Large intestine (tissue), 12 donors: ENCODE measurements around the gene KRCC1. TPM values are rescaled to one million over a fixed set of nuclear protein-coding genes. Genes with fewer than 3 reads are reported as not detected.

Source experiments
- DNase-seq, 2 donors: peaks; one replicate each; pipeline versions ENCODE4 v3.0.0 to v3.0.0-alpha.2; 2013
- H3K27ac ChIP-seq: one replicate; pipeline ENCODE4 v1.5.1; 2013; ENCODE audit warnings: low read length
- H3K27me3 ChIP-seq: 2 replicates; pipeline ENCODE4 v1.6.1; 2013; ENCODE audit warnings: low read length; ENCODE audit not compliant: control insufficient read depth, insufficient read depth
- H3K36me3 ChIP-seq: 2 replicates; pipeline ENCODE4 v1.6.1; 2013; ENCODE audit warnings: low read length; ENCODE audit not compliant: control insufficient read depth, insufficient read depth
- H3K4me1 ChIP-seq: one replicate; pipeline ENCODE4 v1.6.1; 2013; ENCODE audit warnings: low read length; ENCODE audit not compliant: control insufficient read depth, insufficient read depth
- H3K4me3 ChIP-seq: one replicate; pipeline ENCODE4 v1.5.1; 2013; ENCODE audit warnings: low read length
- H3K9me3 ChIP-seq: one replicate; pipeline ENCODE4 v1.6.1; 2013; ENCODE audit warnings: mild to moderate bottlenecking, low read depth, low read length, moderate library complexity; ENCODE audit not compliant: control insufficient read depth
- WGBS: methylation state at CpG from one replicate; pipeline ENCODE4 v1.1.5; 2013; ENCODE audit warnings: low lambda C conversion rate; ENCODE audit not compliant: insufficient coverage; 5-methylcytosine and 5-hydroxymethylcytosine counted together
- long read RNA-seq, 11 donors: transcript quantifications; one replicate each; lab custom pipeline, GENCODE V29; 2026
- polyA plus RNA-seq: library from polyadenylated mRNA; unstranded; fragments of 120-200 nt; gene quantifications from one replicate; pipeline ENCODE4 v1.2.1, GENCODE V29; 2013

The KRCC1 gene
- 39.4 TPM for polyA plus RNA-seq
- long read RNA-seq, donor 1, transcript KRCC1-201 (4 exons, 1,753 nt) = major isoform, 10 of 10 reads
- long read RNA-seq, donor 1, partial matches to known transcripts = 0 of 10 reads
- long read RNA-seq, donor 1, other reads (novel, unspliced or antisense) = 0 of 10 reads
- long read RNA-seq, donor 2, transcript KRCC1-201 (4 exons, 1,753 nt) = major isoform, 18 of 23 reads
- long read RNA-seq, donor 2, partial matches to known transcripts = 0 of 23 reads
- long read RNA-seq, donor 2, other reads (novel, unspliced or antisense) = 5 of 23 reads
- long read RNA-seq, donor 3 = 0 reads
- long read RNA-seq, donor 4, partial matches to known transcripts = 0 of 3 reads
- long read RNA-seq, donor 4, other reads (novel, unspliced or antisense) = 0 of 3 reads
- long read RNA-seq, donor 5, transcript KRCC1-201 (4 exons, 1,753 nt) = major isoform, 12 of 12 reads
- long read RNA-seq, donor 5, partial matches to known transcripts = 0 of 12 reads
- long read RNA-seq, donor 5, other reads (novel, unspliced or antisense) = 0 of 12 reads
- long read RNA-seq, donor 6, transcript KRCC1-201 (4 exons, 1,753 nt) = major isoform, 23 of 23 reads
- long read RNA-seq, donor 6, partial matches to known transcripts = 0 of 23 reads
- long read RNA-seq, donor 6, other reads (novel, unspliced or antisense) = 0 of 23 reads
- long read RNA-seq, donor 7, transcript KRCC1-201 (4 exons, 1,753 nt) = major isoform, 8 of 8 reads
- long read RNA-seq, donor 7, partial matches to known transcripts = 0 of 8 reads
- long read RNA-seq, donor 7, other reads (novel, unspliced or antisense) = 0 of 8 reads
- long read RNA-seq, donor 8, transcript KRCC1-201 (4 exons, 1,753 nt) = major isoform, 23 of 23 reads
- long read RNA-seq, donor 8, partial matches to known transcripts = 0 of 23 reads
- long read RNA-seq, donor 8, other reads (novel, unspliced or antisense) = 0 of 23 reads
- long read RNA-seq, donor 9, transcript KRCC1-201 (4 exons, 1,753 nt) = major isoform, 19 of 19 reads
- long read RNA-seq, donor 9, partial matches to known transcripts = 0 of 19 reads
- long read RNA-seq, donor 9, other reads (novel, unspliced or antisense) = 0 of 19 reads
- long read RNA-seq, donor 10, transcript KRCC1-201 (4 exons, 1,753 nt) = major isoform, 16 of 16 reads
- long read RNA-seq, donor 10, partial matches to known transcripts = 0 of 16 reads
- long read RNA-seq, donor 10, other reads (novel, unspliced or antisense) = 0 of 16 reads
- long read RNA-seq, donor 11, transcript KRCC1-201 (4 exons, 1,753 nt) = major isoform, 13 of 13 reads
- long read RNA-seq, donor 11, partial matches to known transcripts = 0 of 13 reads
- long read RNA-seq, donor 11, other reads (novel, unspliced or antisense) = 0 of 13 reads

DNA sequence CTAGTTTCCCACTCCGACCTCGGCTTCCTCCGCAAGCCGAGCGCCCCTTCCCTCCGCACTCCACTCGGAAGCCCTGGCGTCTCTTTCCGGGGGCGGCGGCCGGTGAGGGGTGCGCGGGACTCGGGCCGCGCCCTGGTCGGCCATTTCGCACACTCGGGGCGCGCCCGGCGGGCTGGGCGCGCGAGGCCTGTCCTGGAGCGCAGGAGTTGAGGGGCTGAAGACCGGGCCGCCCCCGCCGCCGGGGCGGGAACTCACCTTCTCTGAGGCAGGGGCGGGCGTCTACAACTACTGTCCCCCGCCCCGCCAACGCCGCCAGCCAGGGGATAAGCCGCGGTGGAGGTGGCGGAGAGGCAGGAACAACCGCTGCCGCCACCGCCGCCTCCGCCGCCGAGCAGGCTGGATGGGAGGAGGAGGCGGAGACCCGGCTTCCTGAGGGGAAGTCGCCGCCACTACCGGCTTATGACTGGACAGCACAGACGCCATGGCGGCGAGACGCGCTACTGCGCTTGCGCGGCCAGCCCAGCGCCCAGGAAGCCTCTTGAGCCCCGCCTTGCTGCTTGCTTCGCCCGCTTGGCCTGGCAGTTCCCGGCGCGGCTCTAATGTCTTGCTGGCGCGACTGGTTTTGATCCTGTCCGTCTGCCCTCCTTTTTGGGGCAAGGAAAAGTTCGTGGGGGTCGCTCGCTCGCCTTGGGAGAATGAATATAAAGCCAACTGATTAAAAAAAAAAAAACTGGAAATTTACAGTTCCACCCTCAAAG, at the start of gene KRCC1:
TSS of gene KRCC1 (minus strand) at position 413 of the 758 bp plus-strand sequence. CDS start 27,220 bp downstream, outside the sequence.
- WGBS = no CpG with 5 or more reads among the region's 77 CpGs
- Histone ChIP-seq H3K27me3 (no peaks in the 10 kb centered on the region), H3K9me3 (no peaks in the 10 kb centered on the region), H3K4me1 (peaks cover 12% of the 10 kb centered on the region), H3K36me3 (no peaks in the 10 kb centered on the region), H3K27ac (peak within 1 kb of the TSS; percentile 96), H3K4me3 (peak within 1 kb of the TSS; percentile 87)
- DNase-seq = peak; percentile 97 to 98

DNA sequence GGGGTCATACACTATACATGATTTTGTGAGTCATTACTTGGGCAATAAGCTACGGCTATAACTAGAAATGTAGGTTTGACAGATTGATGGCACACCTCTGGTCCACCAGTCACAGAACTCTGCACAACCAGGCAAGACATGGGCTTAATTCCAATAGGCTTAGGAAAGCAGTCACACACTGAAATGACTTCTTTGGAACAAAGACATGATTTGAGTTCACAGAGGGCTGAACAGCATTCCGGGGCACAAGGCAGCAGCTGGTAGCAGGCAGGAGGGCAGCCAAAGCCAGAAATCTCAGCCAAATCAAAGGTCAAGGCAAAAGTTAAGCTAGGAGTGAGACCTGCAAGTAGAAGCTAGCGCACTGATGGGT, 44.9 kb upstream of the KRCC1 start:
- Histone ChIP-seq H3K27ac (no peak overlapping the region), H3K4me1 (no peaks in the 10 kb centered on the region), H3K36me3 (no peaks in the 10 kb centered on the region), H3K27me3 (no peaks in the 10 kb centered on the region), H3K4me3 (no peak overlapping the region), H3K9me3 (no peaks in the 10 kb centered on the region)
- DNase-seq = no peak
- no CpG with 5 or more reads among the region's 3 CpGs for whole genome bisulfite sequencing

DNA sequence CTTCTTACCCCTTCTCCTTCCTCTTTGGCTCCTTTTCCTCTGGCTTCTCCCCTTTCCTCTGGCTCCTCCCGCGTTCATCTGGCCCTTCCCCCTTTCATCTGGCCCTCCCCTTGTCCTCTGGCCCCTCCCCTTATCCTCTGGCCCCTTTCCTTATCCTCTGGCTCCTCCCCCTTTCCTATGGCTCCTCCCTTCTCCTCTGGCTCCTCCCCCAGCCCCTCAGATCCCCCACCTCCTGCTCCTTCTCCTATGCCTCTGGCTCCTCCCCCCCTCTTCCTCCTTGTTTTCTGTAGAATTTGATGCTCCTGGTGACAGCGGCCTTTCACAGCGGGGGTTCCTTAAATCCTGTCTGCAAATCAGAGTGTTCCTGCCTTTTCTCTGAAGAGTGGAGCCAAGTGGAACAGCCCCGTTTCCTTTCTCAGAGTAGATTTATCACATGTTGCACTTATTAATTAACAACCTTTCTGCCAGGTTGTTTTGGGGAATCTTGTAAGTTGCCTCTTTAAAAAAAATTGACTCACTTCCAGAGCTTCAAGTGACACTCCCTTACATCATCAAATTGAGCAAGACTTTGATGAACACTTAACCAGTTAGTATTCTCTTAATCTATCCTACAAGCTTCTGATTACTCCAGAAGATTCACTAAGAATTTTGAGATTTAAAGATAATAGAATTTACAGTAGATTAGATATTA, 44.4 kb upstream of the KRCC1 start:
- 40% methylated on average over 1 of the region's 5 CpGs for WGBS
- no peak for DNase-seq

DNA sequence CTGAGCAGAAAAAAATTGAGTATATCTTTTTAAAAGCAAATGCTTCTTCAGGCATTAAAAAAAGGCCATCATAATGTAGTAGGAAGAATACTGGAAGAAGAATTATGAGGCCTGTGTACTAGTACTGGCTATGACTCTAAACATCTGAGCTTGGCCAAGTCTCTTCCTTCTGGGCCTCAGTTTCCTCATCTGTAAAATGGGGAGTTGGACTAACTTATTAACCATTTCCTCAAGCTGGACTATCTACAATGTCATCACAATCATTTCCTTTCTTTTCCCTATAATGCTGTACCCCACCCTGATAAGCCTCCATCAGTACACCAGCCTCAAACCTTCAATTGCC, 42.9 kb upstream of the KRCC1 start:
- Histone ChIP-seq H3K4me3 (no peak overlapping the region), H3K4me1 (no peaks in the 10 kb centered on the region), H3K9me3 (no peaks in the 10 kb centered on the region), H3K27me3 (no peaks in the 10 kb centered on the region), H3K36me3 (no peaks in the 10 kb centered on the region), H3K27ac (no peak overlapping the region)
- DNase-seq = no peak

More for the DNA sequence above, 44.4 kb upstream of the KRCC1 start:
- Histone ChIP-seq H3K27ac (no peak overlapping the region), H3K9me3 (no peaks in the 10 kb centered on the region), H3K4me3 (no peak overlapping the region), H3K27me3 (no peaks in the 10 kb centered on the region), H3K36me3 (no peaks in the 10 kb centered on the region), H3K4me1 (no peaks in the 10 kb centered on the region)

DNA sequence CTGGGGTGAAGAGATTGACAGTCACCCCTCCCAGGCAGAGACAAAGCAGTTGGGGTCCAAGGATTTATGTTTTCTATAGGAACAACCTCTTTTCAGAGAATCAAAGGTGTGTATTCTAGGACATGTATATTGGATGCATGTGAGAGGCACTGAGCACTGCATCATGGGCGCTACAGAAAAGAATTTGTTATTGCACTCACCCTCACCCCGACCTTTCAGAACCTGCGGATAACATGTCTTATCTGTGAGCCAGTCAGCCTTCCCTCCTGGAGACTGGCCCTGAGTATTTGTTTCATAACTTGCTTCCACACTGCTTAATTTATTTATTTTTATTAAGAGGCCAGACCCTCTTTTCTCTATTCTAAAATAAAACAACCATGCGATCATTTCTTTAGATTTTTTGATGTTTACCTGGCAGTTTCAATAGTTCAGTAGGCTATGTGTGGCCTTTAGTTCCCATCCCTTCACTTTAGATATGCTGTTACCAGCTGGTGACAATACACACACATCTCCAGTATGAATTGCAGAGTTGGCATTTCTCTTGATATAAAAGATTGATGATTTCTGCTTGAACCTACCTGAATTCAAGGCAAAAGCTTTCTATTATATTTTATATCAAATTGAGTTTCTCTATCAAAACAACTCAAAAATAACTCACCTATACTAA, 42.4 kb upstream of the KRCC1 start:
- no peak for DNase-seq
- Histone ChIP-seq H3K36me3 (no peaks in the 10 kb centered on the region), H3K9me3 (no peaks in the 10 kb centered on the region), H3K27me3 (no peaks in the 10 kb centered on the region), H3K27ac (no peak overlapping the region), H3K4me3 (no peak overlapping the region), H3K4me1 (no peaks in the 10 kb centered on the region)
- 48% methylated on average over 2 of the region's 4 CpGs for WGBS

DNA sequence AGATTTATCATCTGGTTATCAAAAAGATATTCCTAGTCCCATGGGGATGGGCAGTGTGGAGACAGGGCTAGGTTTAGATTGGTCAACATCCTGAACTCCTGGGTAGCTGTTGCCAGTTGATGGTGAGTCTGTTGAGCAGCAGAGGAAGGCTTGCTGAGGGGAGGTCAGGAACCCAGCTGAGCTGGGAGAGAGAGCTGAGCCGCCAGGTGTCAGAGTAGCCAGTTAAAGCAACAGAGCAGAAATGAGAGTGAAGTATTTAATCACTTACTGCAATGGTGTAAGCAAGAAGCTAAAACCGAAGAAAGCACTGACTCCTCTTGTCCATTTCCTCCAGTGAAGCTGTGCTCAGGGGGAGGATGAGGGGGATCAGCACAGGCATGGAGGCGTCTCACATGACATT, 41.6 kb upstream of the KRCC1 start:
- Histone ChIP-seq H3K4me3 (no peak overlapping the region), H3K4me1 (no peaks in the 10 kb centered on the region), H3K27me3 (no peaks in the 10 kb centered on the region), H3K36me3 (no peaks in the 10 kb centered on the region), H3K27ac (no peak overlapping the region), H3K9me3 (no peaks in the 10 kb centered on the region)
- DNase-seq = no peak
- 100% methylated on average over 1 of the region's 3 CpGs for WGBS

DNA sequence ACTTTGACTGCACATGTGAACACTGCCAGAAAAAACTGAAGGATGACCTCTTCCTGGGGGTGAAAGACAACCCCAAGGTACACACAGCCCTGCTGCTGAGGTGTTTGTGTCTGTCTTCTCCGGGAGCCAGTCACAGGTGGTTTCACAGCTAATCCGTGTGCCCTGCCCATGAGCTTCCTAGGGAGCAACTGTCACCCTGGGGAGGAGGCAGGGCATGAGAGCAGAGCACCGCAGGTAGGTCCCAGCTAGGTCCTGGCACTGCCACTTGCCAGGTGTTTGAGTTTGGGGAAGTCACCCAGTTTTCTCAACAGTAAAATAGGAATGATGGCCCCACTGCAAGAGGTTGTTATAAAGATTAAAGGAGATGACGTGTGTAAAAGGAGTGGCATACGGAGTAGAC, 41.1 kb upstream of the KRCC1 start:
- Histone ChIP-seq H3K4me1 (no peaks in the 10 kb centered on the region), H3K27ac (no peak overlapping the region), H3K4me3 (no peak overlapping the region), H3K9me3 (no peaks in the 10 kb centered on the region), H3K27me3 (no peaks in the 10 kb centered on the region), H3K36me3 (no peaks in the 10 kb centered on the region)
- DNase-seq = no peak
- 100% methylated on average over 2 of the region's 5 CpGs for WGBS

DNA sequence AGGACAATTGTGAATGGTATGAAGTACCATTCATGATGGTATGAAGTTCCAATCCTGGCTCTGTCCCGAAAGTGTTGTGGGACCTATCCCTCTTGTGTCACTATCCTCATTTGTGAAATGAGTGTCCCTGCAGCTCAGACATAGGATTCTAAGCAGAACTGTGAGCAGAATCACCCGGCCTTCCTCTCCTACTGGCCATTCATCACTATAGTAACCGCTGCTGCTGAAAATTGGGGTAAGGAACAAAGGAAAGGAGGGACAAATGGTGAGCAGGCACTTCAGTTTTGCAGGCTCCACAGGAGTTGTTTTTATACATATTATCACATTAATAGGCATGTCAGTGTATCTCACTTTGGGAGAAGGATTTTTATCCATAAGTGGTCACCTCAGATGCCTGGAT, 39.4 kb upstream of the KRCC1 start:
- Histone ChIP-seq H3K4me3 (no peak overlapping the region), H3K9me3 (no peaks in the 10 kb centered on the region), H3K36me3 (no peaks in the 10 kb centered on the region), H3K4me1 (no peaks in the 10 kb centered on the region), H3K27ac (no peak overlapping the region), H3K27me3 (no peaks in the 10 kb centered on the region)
- DNase-seq = no peak
- WGBS = no CpG with 5 or more reads among the region's 3 CpGs

DNA sequence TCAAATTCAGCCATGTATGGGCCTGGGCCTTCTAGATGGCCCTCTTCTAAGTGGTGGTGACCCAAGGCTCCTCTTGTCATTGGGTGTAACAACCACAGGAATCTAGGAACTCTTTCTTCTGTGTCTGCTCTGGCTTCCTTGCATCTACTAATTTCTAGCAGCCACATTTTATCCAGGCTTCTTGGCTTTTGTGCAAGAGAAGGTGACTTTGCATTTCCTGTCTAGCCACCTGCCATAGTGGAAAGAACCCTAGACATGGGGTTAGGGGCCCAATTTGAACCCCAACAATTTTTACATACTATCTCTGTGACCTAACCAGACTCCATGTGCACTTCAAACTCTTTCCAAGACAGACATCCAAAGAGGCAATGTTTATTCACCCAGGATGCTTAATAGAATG, 37.2 kb upstream of the KRCC1 start:
- Histone ChIP-seq H3K27me3 (no peaks in the 10 kb centered on the region), H3K4me1 (no peaks in the 10 kb centered on the region), H3K36me3 (no peaks in the 10 kb centered on the region), H3K4me3 (no peak overlapping the region), H3K27ac (no peak overlapping the region), H3K9me3 (no peaks in the 10 kb centered on the region)
- no peak for DNase-seq
